Nephron progenitor cell (in vitro differentiated cells): ENCODE data around the gene HDAC2.
A peak's percentile ranks its signal among the peaks of the same experiment; 100 is the strongest.
"Not testable (repeated sequence)": the region's sequence is repeated elsewhere in the genome, so short reads cannot be mapped to it uniquely, and the experiment has no call there.

Experiments
- DNase-seq: peaks from one replicate; pipeline ENCODE4 v3.0.0; 2021
- H3K27ac Mint-ChIP-seq: 2 replicates; pipeline ENCODE4 v1.8.0; 2021; ENCODE audit warnings: mild to moderate bottlenecking, moderate library complexity, mixed read lengths
- H3K27me3 Mint-ChIP-seq: 2 replicates; pipeline ENCODE4 v1.8.0; 2021; ENCODE audit warnings: mild to moderate bottlenecking, low read depth, mixed read lengths; ENCODE audit not compliant: poor library complexity
- H3K36me3 Mint-ChIP-seq: 2 replicates; pipeline ENCODE4 v1.8.0; 2021; ENCODE audit warnings: low read depth, mixed read lengths
- H3K4me1 Mint-ChIP-seq: 2 replicates; pipeline ENCODE4 v1.8.0; 2021; ENCODE audit warnings: mixed read lengths
- H3K4me3 Mint-ChIP-seq: 2 replicates; pipeline ENCODE4 v1.8.0; 2021; ENCODE audit warnings: mild to moderate bottlenecking, moderate library complexity, mixed read lengths
- H3K9me3 Mint-ChIP-seq: 2 replicates; pipeline ENCODE4 v1.8.0; 2021; ENCODE audit warnings: mild to moderate bottlenecking, moderate library complexity, mixed read lengths
- TF ChIP-seq, protein P1 (sequence below): fragments of 200-600 bp; sonication (generic); IDR thresholded peaks from 2 replicates; pipeline ENCODE4 v1.5.0; 2021; ENCODE audit warnings: antibody characterized with exemption

Gene HDAC2

DNA sequence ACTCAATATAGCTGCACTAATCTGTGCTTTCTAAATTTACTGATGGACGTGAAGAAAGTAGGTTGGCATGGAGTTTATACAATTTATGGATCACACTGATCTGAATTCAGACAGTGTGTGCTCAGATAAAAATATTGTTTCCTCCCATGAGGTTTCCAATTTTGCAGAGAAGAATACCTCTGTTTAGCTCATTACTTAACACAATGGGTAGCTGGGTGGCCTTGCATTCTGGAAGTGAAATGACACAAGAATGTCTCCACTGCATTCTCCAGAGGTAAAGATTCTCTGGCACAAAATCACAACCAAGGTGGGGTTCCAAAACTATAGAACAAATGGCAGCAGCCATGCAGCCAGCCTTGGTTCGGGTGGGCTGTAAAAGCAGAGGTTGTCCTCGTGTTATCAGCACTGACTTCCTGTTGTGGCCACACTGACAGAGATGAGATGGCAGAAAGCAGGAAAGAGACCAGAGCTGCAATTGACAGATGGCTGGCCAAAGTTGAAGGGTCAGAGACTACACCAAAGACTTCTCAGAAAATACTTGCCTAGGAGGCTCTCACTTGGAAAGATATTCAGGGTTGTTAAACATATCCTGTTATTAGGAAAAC lies 50.2 kb downstream of the HDAC2 start:
- TF ChIP-seq, protein P1, sequence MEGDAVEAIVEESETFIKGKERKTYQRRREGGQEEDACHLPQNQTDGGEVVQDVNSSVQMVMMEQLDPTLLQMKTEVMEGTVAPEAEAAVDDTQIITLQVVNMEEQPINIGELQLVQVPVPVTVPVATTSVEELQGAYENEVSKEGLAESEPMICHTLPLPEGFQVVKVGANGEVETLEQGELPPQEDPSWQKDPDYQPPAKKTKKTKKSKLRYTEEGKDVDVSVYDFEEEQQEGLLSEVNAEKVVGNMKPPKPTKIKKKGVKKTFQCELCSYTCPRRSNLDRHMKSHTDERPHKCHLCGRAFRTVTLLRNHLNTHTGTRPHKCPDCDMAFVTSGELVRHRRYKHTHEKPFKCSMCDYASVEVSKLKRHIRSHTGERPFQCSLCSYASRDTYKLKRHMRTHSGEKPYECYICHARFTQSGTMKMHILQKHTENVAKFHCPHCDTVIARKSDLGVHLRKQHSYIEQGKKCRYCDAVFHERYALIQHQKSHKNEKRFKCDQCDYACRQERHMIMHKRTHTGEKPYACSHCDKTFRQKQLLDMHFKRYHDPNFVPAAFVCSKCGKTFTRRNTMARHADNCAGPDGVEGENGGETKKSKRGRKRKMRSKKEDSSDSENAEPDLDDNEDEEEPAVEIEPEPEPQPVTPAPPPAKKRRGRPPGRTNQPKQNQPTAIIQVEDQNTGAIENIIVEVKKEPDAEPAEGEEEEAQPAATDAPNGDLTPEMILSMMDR, result no peak
- no peak overlapping the region for H3K27ac Mint-ChIP-seq
- H3K36me3 Mint-ChIP-seq, result no peaks in the 10 kb centered on the region
- H3K4me3 Mint-ChIP-seq, result no peak overlapping the region
- H3K4me1 Mint-ChIP-seq, result peaks cover 9% of the 10 kb centered on the region
- no peak for DNase-seq
- no peaks in the 10 kb centered on the region for H3K9me3 Mint-ChIP-seq
- peaks cover 4% of the 10 kb centered on the region for H3K27me3 Mint-ChIP-seq

DNA sequence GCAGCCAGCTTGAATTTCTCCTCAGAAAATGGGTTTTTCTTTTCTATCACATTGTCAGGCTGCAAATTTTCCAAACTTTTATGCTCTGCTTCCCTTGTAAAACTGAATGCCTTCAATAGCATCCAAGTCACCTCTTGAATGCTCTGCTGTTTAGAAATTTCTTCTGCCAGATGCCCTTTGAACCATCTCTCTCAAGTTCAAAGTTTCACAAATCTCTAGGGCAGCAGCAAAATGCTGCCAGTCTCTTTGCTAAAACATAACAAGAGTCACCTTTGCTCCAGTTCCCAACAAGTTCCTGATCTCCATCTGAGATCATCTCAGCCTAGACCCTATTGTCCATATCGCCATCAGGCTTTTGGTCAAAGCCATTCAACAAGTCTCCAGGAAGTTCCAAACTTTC lies 60.7 kb downstream of the HDAC2 start:
- DNase-seq, H3K36me3 Mint-ChIP-seq, H3K4me3 Mint-ChIP-seq, H3K27ac Mint-ChIP-seq, H3K4me1 Mint-ChIP-seq, H3K27me3 Mint-ChIP-seq: not testable (repeated sequence)
- H3K9me3 Mint-ChIP-seq, result peaks cover 16% of the 10 kb centered on the region

DNA sequence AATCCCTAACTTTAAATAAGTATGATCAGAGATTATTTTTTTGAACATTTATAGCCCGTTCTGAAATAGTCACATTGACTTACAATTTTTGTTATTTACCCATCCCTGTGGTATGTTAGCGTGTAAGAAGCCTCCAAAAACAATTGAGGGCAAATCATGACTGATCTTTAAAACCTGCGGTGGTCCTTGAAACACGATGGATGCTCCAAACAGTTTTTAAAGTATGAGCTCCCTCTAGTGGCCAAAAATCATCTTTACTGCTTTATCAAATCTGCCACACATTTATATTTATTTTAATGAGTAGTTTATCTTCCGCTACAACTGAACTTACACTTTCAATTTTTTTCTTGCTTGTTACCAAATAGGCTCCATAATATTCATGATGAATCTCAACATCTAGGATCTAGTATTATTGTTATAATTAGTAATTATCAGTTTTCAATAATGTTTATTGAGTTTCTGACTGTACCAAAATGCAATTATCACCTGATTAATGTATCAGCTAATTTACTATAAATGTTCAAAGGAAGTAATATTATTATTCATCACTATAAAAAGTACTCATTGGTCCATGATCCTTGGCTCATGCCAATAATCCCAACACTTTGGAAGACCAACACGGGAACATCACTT lies 61.6 kb downstream of the HDAC2 start:
- Mint-ChIP-seq H3K9me3 (peaks cover 12% of the 10 kb centered on the region), H3K4me3 (no peak overlapping the region), H3K4me1 (peaks cover 14% of the 10 kb centered on the region), H3K36me3 (no peaks in the 10 kb centered on the region), H3K27ac (no peak overlapping the region), H3K27me3 (peaks cover 3% of the 10 kb centered on the region)
- TF ChIP-seq, protein P1, result peak; percentile 83
- DNase-seq, result peak; percentile 34

DNA sequence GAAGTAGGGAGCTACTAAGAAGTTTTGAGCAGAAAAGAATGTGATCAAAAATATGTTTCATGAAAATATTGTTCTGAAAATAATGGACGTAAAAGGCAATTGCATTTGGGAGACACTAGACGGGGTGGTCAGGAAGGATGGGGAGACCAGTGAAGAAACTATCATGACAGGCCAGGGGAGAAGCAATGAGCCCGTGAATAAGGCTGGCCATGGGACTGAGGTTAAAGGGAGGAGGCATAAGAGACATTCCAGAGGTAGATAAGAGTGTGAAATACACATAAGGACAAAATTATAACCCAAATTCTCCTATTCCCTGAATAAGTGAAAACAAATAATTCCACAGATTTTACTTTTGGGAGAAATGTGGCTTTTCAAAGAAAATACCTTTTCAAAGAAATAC lies 62.1 kb downstream of the HDAC2 start:
- Mint-ChIP-seq H3K27me3 (peaks cover 3% of the 10 kb centered on the region), H3K27ac (no peak overlapping the region), H3K36me3 (no peaks in the 10 kb centered on the region), H3K4me1 (peaks cover 19% of the 10 kb centered on the region), H3K9me3 (peaks cover 8% of the 10 kb centered on the region), H3K4me3 (no peak overlapping the region)
- DNase-seq, result no peak
- TF ChIP-seq, protein P1, result no peak

DNA sequence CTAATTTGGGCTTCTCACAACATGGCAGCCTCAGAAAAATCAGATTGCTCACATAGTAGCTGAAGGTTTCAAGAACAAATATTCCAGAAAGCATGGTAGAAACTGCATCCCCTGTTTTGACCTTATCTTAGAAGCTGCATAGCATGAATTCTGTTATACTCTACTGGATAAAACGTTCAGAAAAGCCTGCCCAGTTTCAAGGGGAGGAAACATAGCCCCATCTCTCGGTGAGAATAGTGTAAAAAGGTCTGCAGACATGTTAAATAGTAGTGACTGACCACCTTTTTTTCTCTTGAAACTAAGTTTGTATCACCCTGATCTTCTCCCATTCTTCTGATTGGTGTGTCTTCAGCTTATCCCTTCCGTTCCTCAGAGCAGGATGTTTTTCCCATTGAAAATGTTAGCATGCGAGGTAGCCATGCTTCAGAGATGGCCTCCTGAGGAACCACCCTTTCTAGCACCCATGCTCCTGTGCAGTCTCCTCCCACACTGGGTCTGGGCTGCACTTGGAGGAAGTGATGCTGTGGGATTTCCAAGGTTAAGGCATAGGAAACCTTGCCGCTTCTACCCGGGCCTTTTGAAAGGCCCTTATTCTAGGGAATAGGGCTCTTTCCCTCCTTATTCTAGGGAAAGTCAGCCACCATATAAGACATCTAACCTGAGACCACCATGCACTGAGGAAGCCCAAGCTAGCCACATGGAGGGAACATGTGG lies 63.7 kb downstream of the HDAC2 start:
- no peak overlapping the region for H3K4me3 Mint-ChIP-seq
- no peak overlapping the region for H3K27ac Mint-ChIP-seq
- H3K27me3 Mint-ChIP-seq, result peaks cover 6% of the 10 kb centered on the region
- peaks cover 27% of the 10 kb centered on the region for H3K4me1 Mint-ChIP-seq
- no peak for DNase-seq
- H3K36me3 Mint-ChIP-seq, result no peaks in the 10 kb centered on the region
- TF ChIP-seq, protein P1, result no peak
- H3K9me3 Mint-ChIP-seq, result peaks cover 3% of the 10 kb centered on the region

DNA sequence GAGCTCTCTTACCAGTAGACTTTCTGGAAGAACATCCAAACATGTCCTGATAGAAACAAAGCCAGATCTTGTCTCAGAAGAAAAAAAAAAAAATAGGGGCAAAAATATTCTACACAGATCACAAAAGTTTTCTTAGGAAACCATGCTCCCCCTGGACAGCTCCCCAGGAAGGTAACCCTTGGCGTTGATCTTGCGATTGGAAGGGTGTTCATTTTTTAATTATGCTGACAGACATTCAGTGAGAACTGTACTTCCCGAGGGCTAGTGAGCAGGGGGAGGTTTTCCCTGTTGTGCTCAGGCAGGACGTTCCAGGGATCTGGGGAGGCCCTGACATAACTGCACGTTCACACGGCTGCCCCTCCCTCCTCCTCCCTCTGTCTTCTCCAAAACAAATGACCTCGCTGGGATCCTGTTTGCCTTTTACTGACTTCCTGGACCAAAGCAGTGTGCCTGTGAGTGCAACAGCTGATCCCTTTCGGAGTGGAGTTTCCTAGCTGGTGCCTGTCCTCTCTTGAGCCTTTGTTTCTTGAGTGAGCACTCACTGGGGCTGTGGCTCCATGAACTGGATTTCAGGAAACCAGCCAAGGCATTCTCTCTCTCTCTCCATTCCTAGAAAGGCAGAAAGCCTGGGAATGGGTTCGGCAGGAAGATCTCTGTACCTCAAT lies 67.2 kb downstream of the HDAC2 start:
- no peak overlapping the region for H3K4me3 Mint-ChIP-seq
- H3K27me3 Mint-ChIP-seq, result peaks cover 7% of the 10 kb centered on the region
- TF ChIP-seq, protein P1, result no peak
- H3K27ac Mint-ChIP-seq, result peak overlapping the region; percentile 89
- DNase-seq, result peak; percentile 19
- H3K4me1 Mint-ChIP-seq, result peaks cover 38% of the 10 kb centered on the region
- H3K9me3 Mint-ChIP-seq, result no peaks in the 10 kb centered on the region
- no peaks in the 10 kb centered on the region for H3K36me3 Mint-ChIP-seq
